IPS DF 6.9 (cell line): ENCODE data around the gene WBP2.
"Not testable (repeated sequence)": the region's sequence is repeated elsewhere in the genome, so short reads cannot be mapped to it uniquely, and the experiment has no call there.

Experiments
- DNase-seq: peaks from one replicate; pipeline ENCODE4 v3.0.0-alpha.2; 2013; ENCODE audit warnings: low read depth, low spot score
- H3K27ac ChIP-seq: one replicate; pipeline ENCODE4 v1.5.1; 2013; ENCODE audit warnings: low read length, control low read depth
- H3K27me3 ChIP-seq: 2 replicates; pipeline ENCODE4 v1.6.1; 2013; ENCODE audit warnings: mild to moderate bottlenecking, low read length; ENCODE audit not compliant: control insufficient read depth, insufficient read depth
- H3K36me3 ChIP-seq: 2 replicates; pipeline ENCODE4 v1.6.1; 2013; ENCODE audit warnings: low read length; ENCODE audit not compliant: control insufficient read depth, insufficient read depth
- H3K4me1 ChIP-seq: 2 replicates; pipeline ENCODE4 v1.6.1; 2013; ENCODE audit warnings: low read length; ENCODE audit not compliant: control insufficient read depth, insufficient read depth
- H3K4me3 ChIP-seq: 2 replicates; pipeline ENCODE4 v1.5.1; 2013; ENCODE audit warnings: mild to moderate bottlenecking, low read length
- H3K9me3 ChIP-seq: 2 replicates; pipeline ENCODE4 v1.6.1; 2013; ENCODE audit warnings: low read length, inconsistent platforms; ENCODE audit not compliant: control insufficient read depth, insufficient read depth
- WGBS: extraction: QIAGEN DNeasy Blood & Tissue Kit; methylation state at CpG from one replicate; pipeline ENCODE4 v1.1.7; 2013; ENCODE audit warnings: mixed read lengths, missing lambda C conversion rate; ENCODE audit not compliant: insufficient read length, insufficient coverage; 5-methylcytosine and 5-hydroxymethylcytosine counted together

WBP2 gene

GRCh38 chr17:75875182-75875939 is 20.2 kb upstream of the WBP2 start:
- Histone ChIP-seq H3K4me3 (no peak overlapping the region), H3K4me1 (peaks cover 7% of the 10 kb centered on the region; the same call in 1 of the 2 replicates), H3K27me3 (peaks cover 2% of the 10 kb centered on the region; the same call in 1 of the 2 replicates), H3K9me3 (no peaks in the 10 kb centered on the region), H3K27ac (no peak overlapping the region), H3K36me3 (no peaks in the 10 kb centered on the region)
- no CpG with 5 or more reads among the region's 18 CpGs for WGBS
- no peak for DNase-seq

- no CpG with 5 or more reads among the region's 38 CpGs for WGBS
- Histone ChIP-seq H3K9me3 (no peaks in the 10 kb centered on the region), H3K27me3 (peaks cover 2% of the 10 kb centered on the region; the same call in 1 of the 2 replicates), H3K36me3 (no peaks in the 10 kb centered on the region), H3K4me3 (no peak overlapping the region), H3K4me1 (peaks cover 7% of the 10 kb centered on the region; the same call in 1 of the 2 replicates), H3K27ac (no peak overlapping the region)
- DNase-seq, result no peak
These were observed 19.4 kb upstream of the WBP2 start for GRCh38 chr17:75874323-75875181.

GRCh38 chr17:75873587-75874322 is 18.6 kb upstream of the WBP2 start:
- Histone ChIP-seq H3K36me3 (no peaks in the 10 kb centered on the region), H3K9me3 (no peaks in the 10 kb centered on the region), H3K27ac (no peak overlapping the region), H3K4me3 (no peak overlapping the region), H3K4me1 (peaks cover 7% of the 10 kb centered on the region; the same call in 1 of the 2 replicates), H3K27me3 (peaks cover 2% of the 10 kb centered on the region; the same call in 1 of the 2 replicates)
- DNase-seq, result no peak
- no CpG with 5 or more reads among the region's 11 CpGs for WGBS

GRCh38 chr17:75872434-75873351 is 17.6 kb upstream of the WBP2 start:
- H3K27me3 ChIP-seq, result peaks cover 2% of the 10 kb centered on the region; the same call in 1 of the 2 replicates
- H3K4me3 ChIP-seq, result no peak overlapping the region
- DNase-seq, result no peak
- H3K36me3 ChIP-seq, result no peaks in the 10 kb centered on the region
- no peak overlapping the region for H3K27ac ChIP-seq
- no CpG with 5 or more reads among the region's 13 CpGs for WGBS
- peaks cover 6% of the 10 kb centered on the region; the same call in 1 of the 2 replicates for H3K4me1 ChIP-seq
- H3K9me3 ChIP-seq, result no peaks in the 10 kb centered on the region

- DNase-seq, H3K27ac ChIP-seq, H3K27me3 ChIP-seq, H3K4me3 ChIP-seq, H3K4me1 ChIP-seq, H3K36me3 ChIP-seq, H3K9me3 ChIP-seq: not testable (repeated sequence)
- WGBS, result no CpG with 5 or more reads among the region's 10 CpGs
These were observed 15.1 kb upstream of the WBP2 start for GRCh38 chr17:75870228-75870627.

GRCh38 chr17:75869282-75870141 is 14.4 kb upstream of the WBP2 start:
- H3K9me3 ChIP-seq, result no peaks in the 10 kb centered on the region
- WGBS, result no CpG with 5 or more reads among the region's 23 CpGs
- H3K27me3 ChIP-seq, result no peaks in the 10 kb centered on the region
- DNase-seq, result no peak
- no peaks in the 10 kb centered on the region for H3K36me3 ChIP-seq
- H3K4me3 ChIP-seq, result no peak overlapping the region
- no peak overlapping the region for H3K27ac ChIP-seq
- peaks cover 2% of the 10 kb centered on the region for H3K4me1 ChIP-seq

- not testable (repeated sequence) for H3K4me1 ChIP-seq, H3K9me3 ChIP-seq, H3K4me3 ChIP-seq, H3K27ac ChIP-seq, H3K36me3 ChIP-seq, H3K27me3 ChIP-seq, DNase-seq
- WGBS, result no CpG with 5 or more reads among the region's 12 CpGs
These were observed 13.7 kb upstream of the WBP2 start for GRCh38 chr17:75868730-75869281.

- H3K4me3 ChIP-seq, H3K4me1 ChIP-seq, DNase-seq, H3K27ac ChIP-seq, H3K9me3 ChIP-seq, H3K36me3 ChIP-seq, H3K27me3 ChIP-seq: not testable (repeated sequence)
- no CpG with 5 or more reads among the region's 17 CpGs for WGBS
These were observed 10.5 kb upstream of the WBP2 start for GRCh38 chr17:75865404-75866188.
